Mucosa of rectum (tissue), 2 donors: ENCODE measurements around the gene LPP.
"Not testable (repeated sequence)": the region's sequence is repeated elsewhere in the genome, so short reads cannot be mapped to it uniquely, and the experiment has no call there.

Experiments used
- H3K27ac ChIP-seq, 2 donors: one replicate each; pipeline ENCODE4 v1.7.0; 2013; ENCODE audit warnings: inconsistent platforms in 2 of 2, low read depth in 2 of 2, low read length in 2 of 2
- H3K27me3 ChIP-seq, 2 donors: one replicate each; pipeline ENCODE4 v1.7.0; 2013; ENCODE audit warnings: low read length in 2 of 2; ENCODE audit not compliant: control insufficient read depth in 2 of 2, insufficient read depth in 2 of 2
- H3K36me3 ChIP-seq, 2 donors: one replicate each; pipeline ENCODE4 v1.7.0; 2013; ENCODE audit warnings: low read length in 2 of 2; ENCODE audit not compliant: control insufficient read depth in 2 of 2, insufficient read depth in 2 of 2
- H3K4me1 ChIP-seq, 2 donors: one replicate each; pipeline ENCODE4 v1.7.0; 2013; ENCODE audit warnings: low read length in 2 of 2, mild to moderate bottlenecking in 1 of 2; ENCODE audit not compliant: control insufficient read depth in 2 of 2, insufficient read depth in 2 of 2
- H3K4me3 ChIP-seq, 2 donors: one replicate each; pipeline ENCODE4 v1.7.0; 2013; ENCODE audit warnings: low read length in 2 of 2
- H3K9ac ChIP-seq, 2 donors: one replicate each; pipeline ENCODE4 v1.7.0; 2013; ENCODE audit warnings: low read length in 2 of 2, low read depth in 1 of 2, mild to moderate bottlenecking in 1 of 2
- H3K9me3 ChIP-seq, 2 donors: one replicate each; pipeline ENCODE4 v1.7.0; 2013; ENCODE audit warnings: low read length in 2 of 2; ENCODE audit not compliant: control insufficient read depth in 2 of 2
- donor health status: healthy.
- donor health status: Normal muscosa, but diverticular disease.

Gene LPP

DNA sequence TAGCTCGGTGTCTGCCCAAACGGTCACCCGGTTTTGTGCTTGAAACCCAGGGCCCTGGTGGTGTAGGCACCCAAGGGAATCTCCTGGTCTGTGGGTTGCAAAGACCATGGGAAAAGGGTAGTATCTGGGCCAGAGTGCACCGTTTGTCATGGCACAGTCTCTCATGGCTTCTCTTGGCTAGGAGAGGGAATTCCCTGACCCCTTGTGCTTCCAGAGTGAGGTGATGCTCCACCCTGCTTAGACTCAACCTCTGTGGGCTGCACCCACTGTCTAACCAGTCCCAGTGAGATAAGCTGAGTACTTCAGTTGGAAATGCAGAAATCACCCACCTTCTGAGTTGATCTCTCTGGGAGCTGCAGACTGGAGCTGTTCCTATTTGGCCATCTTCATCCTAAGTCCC lies 274.0 kb downstream of the LPP start:
- H3K9ac ChIP-seq, H3K9me3 ChIP-seq, H3K27ac ChIP-seq, H3K4me3 ChIP-seq, H3K27me3 ChIP-seq, H3K36me3 ChIP-seq: not testable (repeated sequence)
- H3K4me1 ChIP-seq = peaks cover 16 to 27% of the 10 kb centered on the region in 2 donors

- Histone ChIP-seq H3K27ac (peak overlapping the region; percentile 48 to 79), H3K27me3 (no peaks in the 10 kb centered on the region), H3K4me3 (no peak overlapping the region), H3K9ac (no peak overlapping the region), H3K4me1 (peaks cover 18 to 33% of the 10 kb centered on the region in 2 donors), H3K36me3 (no peaks in the 10 kb centered on the region), H3K9me3 (no peaks in the 10 kb centered on the region)
These were observed 277.1 kb downstream of the LPP start for GRCh38 chr3:188431040-188431439.

GRCh38 chr3:188431553-188431952 lies 277.6 kb downstream of the LPP start:
- no peak overlapping the region for H3K9ac ChIP-seq
- H3K4me1 ChIP-seq = peaks cover 18 to 33% of the 10 kb centered on the region in 2 donors
- peak overlapping the region; percentile 71 to 79 for H3K27ac ChIP-seq
- no peaks in the 10 kb centered on the region for H3K36me3 ChIP-seq
- H3K27me3 ChIP-seq = no peaks in the 10 kb centered on the region
- H3K4me3 ChIP-seq = no peak overlapping the region
- no peaks in the 10 kb centered on the region for H3K9me3 ChIP-seq

DNA sequence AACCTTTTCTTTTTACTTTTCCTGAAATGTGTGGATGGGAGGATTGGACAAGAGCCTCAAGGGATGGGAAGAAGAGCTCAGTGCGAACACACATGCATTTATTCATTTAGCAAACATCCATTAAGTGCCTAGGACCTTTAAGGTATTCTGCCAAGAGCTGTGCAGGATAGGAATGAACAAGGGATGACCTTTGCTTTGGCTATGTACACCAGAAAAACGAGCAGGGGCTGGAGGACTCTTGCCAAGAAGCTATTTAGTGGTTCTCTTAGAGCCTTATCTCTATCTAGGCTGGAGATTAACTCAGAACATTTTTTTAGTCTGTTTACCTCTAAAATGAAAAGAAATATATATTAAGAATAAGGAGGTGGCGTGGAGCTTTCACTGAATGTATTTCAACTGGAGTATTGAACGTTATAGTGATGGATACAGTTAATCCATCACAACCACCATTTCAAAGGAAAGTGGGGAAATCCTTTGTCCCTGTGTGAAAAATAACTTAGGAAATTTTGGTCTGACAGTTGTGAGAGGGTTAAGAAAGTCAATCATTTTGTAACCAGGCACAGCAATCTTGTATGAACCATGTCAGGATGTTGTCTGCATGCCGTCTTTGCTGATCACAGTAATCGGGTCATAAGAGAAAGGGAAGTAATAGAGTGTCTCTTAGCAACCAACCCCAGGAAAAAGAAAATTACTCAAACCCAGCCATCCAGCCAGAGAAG lies 279.0 kb downstream of the LPP start:
- Histone ChIP-seq H3K9me3 (no peaks in the 10 kb centered on the region), H3K27me3 (no peaks in the 10 kb centered on the region), H3K4me1 (peaks cover 18 to 33% of the 10 kb centered on the region in 2 donors), H3K4me3 (no peak overlapping the region), H3K36me3 (no peaks in the 10 kb centered on the region), H3K9ac (no peak overlapping the region), H3K27ac (peak overlapping the region in 1 of 2 donors; percentile 25)

DNA sequence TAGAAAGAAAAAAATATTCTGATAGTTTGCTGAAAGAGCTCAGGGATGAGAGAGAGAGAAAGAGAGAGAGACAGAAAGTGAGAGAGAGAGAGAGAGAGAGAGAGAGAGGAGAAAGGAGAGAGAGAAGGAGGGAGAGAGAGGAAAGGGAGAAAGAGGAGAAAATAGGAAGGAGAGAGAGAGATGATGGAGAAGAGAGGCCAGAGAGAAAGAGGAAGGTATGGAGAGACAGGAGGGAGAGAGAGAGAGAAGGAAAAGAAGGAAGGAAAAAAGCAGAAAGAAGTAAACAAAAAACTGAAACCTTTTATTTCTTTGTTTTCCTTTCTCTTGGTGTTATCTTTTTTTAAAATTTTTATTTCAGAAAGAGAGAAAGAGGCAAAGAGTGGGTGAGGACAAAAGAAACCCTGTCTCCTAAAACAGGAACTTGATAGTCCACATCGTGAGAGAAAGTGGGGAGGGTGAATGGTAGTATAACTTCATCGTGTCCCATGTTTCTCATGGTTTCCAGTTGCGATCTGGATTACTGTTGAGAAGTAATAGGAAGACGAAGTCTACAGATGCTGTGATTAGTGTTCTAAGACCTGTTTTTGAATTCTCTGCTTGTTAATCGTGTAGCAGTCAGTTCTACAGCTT lies 279.7 kb downstream of the LPP start:
- H3K27ac ChIP-seq = no peak overlapping the region
- H3K27me3 ChIP-seq = no peaks in the 10 kb centered on the region
- H3K4me3 ChIP-seq = peak overlapping the region in 1 of 2 donors; percentile 2
- no peaks in the 10 kb centered on the region for H3K9me3 ChIP-seq
- H3K36me3 ChIP-seq = no peaks in the 10 kb centered on the region
- H3K9ac ChIP-seq = no peak overlapping the region
- H3K4me1 ChIP-seq = peaks cover 18 to 33% of the 10 kb centered on the region in 2 donors

- H3K36me3 ChIP-seq = no peaks in the 10 kb centered on the region
These were observed 280.6 kb downstream of the LPP start for GRCh38 chr3:188434594-188434993.

DNA sequence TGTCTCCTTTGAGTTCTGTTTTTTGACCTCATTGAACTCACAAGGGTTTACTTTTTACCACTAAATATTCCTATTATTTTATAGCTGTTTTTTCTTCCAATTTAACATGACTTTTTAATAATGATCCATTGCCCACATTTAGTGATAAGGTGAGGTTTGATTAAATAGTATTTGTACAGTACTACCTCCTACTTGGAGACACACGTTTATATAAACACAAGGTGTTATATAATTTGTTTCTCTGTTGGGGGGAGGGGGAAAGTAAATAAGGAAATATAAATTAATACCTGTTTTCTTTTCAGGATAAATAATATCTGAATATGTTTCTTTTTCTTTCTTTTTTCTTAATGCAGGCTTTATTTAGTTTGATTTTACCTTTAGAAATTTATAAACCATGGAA lies 281.3 kb downstream of the LPP start:
- H3K9me3 ChIP-seq = no peaks in the 10 kb centered on the region
- no peak overlapping the region for H3K27ac ChIP-seq
- no peak overlapping the region for H3K9ac ChIP-seq
- no peak overlapping the region for H3K4me3 ChIP-seq
- H3K27me3 ChIP-seq = no peaks in the 10 kb centered on the region
- peaks cover 18 to 29% of the 10 kb centered on the region in 2 donors for H3K4me1 ChIP-seq
- H3K36me3 ChIP-seq = no peaks in the 10 kb centered on the region

More at GRCh38 chr3:188434594-188434993, 280.6 kb downstream of the LPP start:
- no peak overlapping the region for H3K27ac ChIP-seq
- no peaks in the 10 kb centered on the region for H3K27me3 ChIP-seq
- H3K9me3 ChIP-seq = no peaks in the 10 kb centered on the region
- H3K4me1 ChIP-seq = peaks cover 18 to 30% of the 10 kb centered on the region in 2 donors
- H3K4me3 ChIP-seq = no peak overlapping the region
- H3K9ac ChIP-seq = no peak overlapping the region

- H3K27me3 ChIP-seq = no peaks in the 10 kb centered on the region
- no peak overlapping the region for H3K4me3 ChIP-seq
- peaks cover 2 to 6% of the 10 kb centered on the region in 2 donors for H3K4me1 ChIP-seq
- H3K9me3 ChIP-seq = no peaks in the 10 kb centered on the region
- H3K36me3 ChIP-seq = no peaks in the 10 kb centered on the region
- no peak overlapping the region for H3K9ac ChIP-seq
- no peak overlapping the region for H3K27ac ChIP-seq
These were observed 284.0 kb downstream of the LPP start for GRCh38 chr3:188437926-188438325.

GRCh38 chr3:188439080-188439479 lies 285.1 kb downstream of the LPP start:
- Histone ChIP-seq H3K4me3 (no peak overlapping the region), H3K27ac (peak overlapping the region in 1 of 2 donors; percentile 14), H3K4me1 (no peaks in the 10 kb centered on the region), H3K27me3 (no peaks in the 10 kb centered on the region), H3K36me3 (no peaks in the 10 kb centered on the region), H3K9ac (no peak overlapping the region), H3K9me3 (no peaks in the 10 kb centered on the region)

- no peaks in the 10 kb centered on the region for H3K36me3 ChIP-seq
These were observed 286.5 kb downstream of the LPP start for GRCh38 chr3:188440340-188440972.

More at GRCh38 chr3:188440340-188440972, 286.5 kb downstream of the LPP start:
- Histone ChIP-seq H3K4me1 (no peaks in the 10 kb centered on the region), H3K9me3 (no peaks in the 10 kb centered on the region), H3K27me3 (no peaks in the 10 kb centered on the region), H3K27ac (no peak overlapping the region), H3K9ac (no peak overlapping the region), H3K4me3 (no peak overlapping the region)
